ENCODE results near the gene CXorf66.

The CXorf66 gene

GRCh38 chrX:139905743-139906142 lies 59.6 kb downstream of the CXorf66 start:
- Histone ChIP-seq H3K27ac (ENCODE audit: low read length) (no peak overlapping the region), H3K4me3 (ENCODE audit: low read depth in 1 of 2, low read length in 2 of 2) (no peak overlapping the region), H3K4me1 (ENCODE audit: insufficient read depth, low read length) (no peaks in the 10 kb centered on the region), H3K9me3 (ENCODE audit: insufficient read depth, low read length, severe bottlenecking) (no peaks in the 10 kb centered on the region), H3K79me2 (ENCODE audit: insufficient read depth, low read length) (0 out of 2 replicates have a peak, but pooled peaks cover 5% of the 10 kb centered on the region), H3K27me3 (ENCODE audit: insufficient read depth, low read length, poor library complexity) (no peaks in the 10 kb centered on the region), H4K20me1 (ENCODE audit: insufficient read depth, low read length) (peaks cover 3% of the 10 kb centered on the region; the same call in 1 of the 2 replicates), H3K36me3 (ENCODE audit: insufficient read depth, low read length) (no peaks in the 10 kb centered on the region), H3K9ac (ENCODE audit: low read depth, low read length) (no peak overlapping the region), H3K4me2 (ENCODE audit: insufficient read depth, low read length) (no peak overlapping the region), H2AFZ (ENCODE audit: low read depth, low read length) (no peak overlapping the region)
- DNase-seq (peak; percentile 37), ATAC-seq (ENCODE audit: insufficient read depth, low read depth) (peak; percentile 91)
- no peak for TF ChIP-seq EZH2 (IDR thresholded peaks at IDR 0.05; ENCODE audit: borderline replicate concordance, low read depth, low read length, severe bottlenecking)
- no peak for TF ChIP-seq CTCF (IDR thresholded peaks at IDR 0.05; ENCODE audit: borderline replicate concordance, extremely low read depth, low read length, poor library complexity, severe bottlenecking)

All from DND-41 (cell line).